ENCODE data around the gene NOTCH2. TPM values are rescaled to one million over a fixed set of nuclear protein-coding genes. Genes with fewer than 3 reads are reported as not detected.

The NOTCH2 gene
- total RNA-seq, 3 donors from 2014 or later (not counting 1 experiment from before 2014, with no cell fraction given): 74.7 to 136 (median 97.4) TPM

DNA sequence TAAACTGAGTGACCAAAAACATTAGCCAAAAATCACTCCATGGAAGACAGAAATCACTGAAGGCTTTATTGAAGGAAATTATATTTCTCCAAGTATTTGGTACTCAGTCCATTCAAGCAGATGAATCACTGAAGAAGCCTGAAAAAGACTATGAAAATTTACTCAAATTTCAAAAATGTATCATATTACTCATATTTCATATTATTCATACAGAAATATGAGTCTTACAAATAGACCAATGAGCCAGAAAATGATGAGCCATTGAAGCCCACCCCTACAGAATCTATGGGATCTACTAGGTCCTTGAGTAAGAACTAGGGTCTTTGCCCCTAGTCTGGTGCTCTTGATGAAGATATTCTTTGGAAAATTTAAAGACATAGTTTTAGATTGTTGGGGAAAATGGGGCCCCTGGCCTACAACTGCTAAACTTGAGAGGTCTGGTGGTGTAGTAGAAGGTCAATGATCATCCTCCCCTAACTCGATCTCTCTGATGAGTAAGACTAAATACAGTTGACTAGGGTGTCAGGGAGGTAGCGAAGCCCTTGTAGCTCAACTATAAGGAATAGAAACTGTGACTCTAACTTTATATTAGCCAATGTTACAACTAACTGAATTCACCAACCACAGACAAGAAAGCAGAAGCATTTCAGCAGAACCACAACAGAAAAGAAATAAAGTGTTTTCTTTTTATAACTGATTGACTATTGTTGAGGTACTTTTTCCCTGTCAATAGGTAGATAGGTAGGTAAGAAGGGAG lies 81.0 kb downstream of the NOTCH2 start:
- intact Hi-C loops (cut with micrococcal nuclease): no loop called here
- no peak for DNase-seq
- Mint-ChIP-seq H3K4me3 (peak overlapping the region; percentile 51), H3K27me3 (ENCODE audit: low read depth in 2 of 2) (no peaks in the 10 kb centered on the region), H3K9me3 (no peaks in the 10 kb centered on the region), H3K36me3 (no peaks in the 10 kb centered on the region), H3K27ac (peak overlapping the region; percentile 87 to 93), H3K4me1 (peaks cover 30 to 32% of the 10 kb centered on the region in 2 donors)
- H3K27me3 ChIP-seq (ENCODE audit: control insufficient read depth, insufficient read depth, low read length): no peaks in the 10 kb centered on the region
- H3K4me3 ChIP-seq (ENCODE audit: low read length): no peak overlapping the region
- no peaks in the 10 kb centered on the region for H3K9me3 ChIP-seq (ENCODE audit: control insufficient read depth, insufficient read depth, low read length)
- TF ChIP-seq, protein P1, sequence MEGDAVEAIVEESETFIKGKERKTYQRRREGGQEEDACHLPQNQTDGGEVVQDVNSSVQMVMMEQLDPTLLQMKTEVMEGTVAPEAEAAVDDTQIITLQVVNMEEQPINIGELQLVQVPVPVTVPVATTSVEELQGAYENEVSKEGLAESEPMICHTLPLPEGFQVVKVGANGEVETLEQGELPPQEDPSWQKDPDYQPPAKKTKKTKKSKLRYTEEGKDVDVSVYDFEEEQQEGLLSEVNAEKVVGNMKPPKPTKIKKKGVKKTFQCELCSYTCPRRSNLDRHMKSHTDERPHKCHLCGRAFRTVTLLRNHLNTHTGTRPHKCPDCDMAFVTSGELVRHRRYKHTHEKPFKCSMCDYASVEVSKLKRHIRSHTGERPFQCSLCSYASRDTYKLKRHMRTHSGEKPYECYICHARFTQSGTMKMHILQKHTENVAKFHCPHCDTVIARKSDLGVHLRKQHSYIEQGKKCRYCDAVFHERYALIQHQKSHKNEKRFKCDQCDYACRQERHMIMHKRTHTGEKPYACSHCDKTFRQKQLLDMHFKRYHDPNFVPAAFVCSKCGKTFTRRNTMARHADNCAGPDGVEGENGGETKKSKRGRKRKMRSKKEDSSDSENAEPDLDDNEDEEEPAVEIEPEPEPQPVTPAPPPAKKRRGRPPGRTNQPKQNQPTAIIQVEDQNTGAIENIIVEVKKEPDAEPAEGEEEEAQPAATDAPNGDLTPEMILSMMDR (IDR thresholded peaks at IDR 0.05): no peak
- peaks cover 12% of the 10 kb centered on the region for H3K36me3 ChIP-seq (ENCODE audit: control insufficient read depth, insufficient read depth, low read length)
- peak overlapping the region; percentile 45 for H3K27ac ChIP-seq (ENCODE audit: low read length)
- WGBS (ENCODE audit: insufficient coverage): 75% methylated on average over 2 of the region's 2 CpGs
- H3K4me1 ChIP-seq (ENCODE audit: control insufficient read depth, insufficient read depth, low read length): peaks cover 5% of the 10 kb centered on the region
- ATAC-seq: peak in 2 of 3 donors; percentile 33 to 35

GRCh38 chr1:119987686-119988085 lies 81.8 kb downstream of the NOTCH2 start:
- Mint-ChIP-seq H3K27ac (peak overlapping the region; percentile 87 to 93), H3K36me3 (no peaks in the 10 kb centered on the region), H3K4me3 (peak overlapping the region; percentile 51), H3K9me3 (no peaks in the 10 kb centered on the region), H3K4me1 (peaks cover 30 to 32% of the 10 kb centered on the region in 2 donors), H3K27me3 (ENCODE audit: low read depth in 2 of 2) (no peaks in the 10 kb centered on the region)
- Histone ChIP-seq H3K9me3 (ENCODE audit: control insufficient read depth, insufficient read depth, low read length) (no peaks in the 10 kb centered on the region), H3K36me3 (ENCODE audit: control insufficient read depth, insufficient read depth, low read length) (peaks cover 12% of the 10 kb centered on the region), H3K4me3 (ENCODE audit: low read length) (no peak overlapping the region), H3K27ac (ENCODE audit: low read length) (peak overlapping the region; percentile 45), H3K27me3 (ENCODE audit: control insufficient read depth, insufficient read depth, low read length) (no peaks in the 10 kb centered on the region), H3K4me1 (ENCODE audit: control insufficient read depth, insufficient read depth, low read length) (peaks cover 5% of the 10 kb centered on the region)
- WGBS (ENCODE audit: insufficient coverage): 75% methylated on average over 1 of the region's 1 CpG
- peak; percentile 70 to 88 (median 84) for ATAC-seq
- TF ChIP-seq, protein P1 (IDR thresholded peaks at IDR 0.05): no peak
- DNase-seq: peak in 1 of 2 donors; percentile 34
- intact Hi-C loops (cut with micrococcal nuclease): no loop called here

- DNase-seq (peak in 1 of 2 donors; percentile 12), ATAC-seq (peak; percentile 46 to 69 (median 63))
- peaks cover 30 to 32% of the 10 kb centered on the region in 2 donors for H3K4me1 Mint-ChIP-seq
- H3K27me3 Mint-ChIP-seq (ENCODE audit: low read depth in 2 of 2): no peaks in the 10 kb centered on the region
- WGBS (ENCODE audit: insufficient coverage): 82% methylated on average over 2 of the region's 2 CpGs
- TF ChIP-seq, protein P1 (IDR thresholded peaks at IDR 0.05): no peak
- Histone ChIP-seq H3K27ac (ENCODE audit: low read length) (peak overlapping the region; percentile 45), H3K9me3 (ENCODE audit: control insufficient read depth, insufficient read depth, low read length) (no peaks in the 10 kb centered on the region), H3K27me3 (ENCODE audit: control insufficient read depth, insufficient read depth, low read length) (no peaks in the 10 kb centered on the region), H3K4me3 (ENCODE audit: low read length) (no peak overlapping the region), H3K4me1 (ENCODE audit: control insufficient read depth, insufficient read depth, low read length) (peaks cover 5% of the 10 kb centered on the region), H3K36me3 (ENCODE audit: control insufficient read depth, insufficient read depth, low read length) (peaks cover 12% of the 10 kb centered on the region)
- no peak overlapping the region for H3K4me3 Mint-ChIP-seq
- H3K9me3 Mint-ChIP-seq: no peaks in the 10 kb centered on the region
- H3K27ac Mint-ChIP-seq: peak overlapping the region; percentile 87 to 93
- intact Hi-C loops (cut with micrococcal nuclease): no loop called here
- no peaks in the 10 kb centered on the region for H3K36me3 Mint-ChIP-seq
These were observed 82.3 kb downstream of the NOTCH2 start for GRCh38 chr1:119987112-119987511.
